ENCODE measurements around the gene GLRX.
"Not testable (repeated sequence)": the region's sequence is repeated elsewhere in the genome, so short reads cannot be mapped to it uniquely, and the experiment has no call there.

GLRX gene

GRCh38 chr5:95815155-95815729 is 7.3 kb downstream of the GLRX start:
- no peak for TF ChIP-seq CTCF (IDR thresholded peaks at IDR 0.05; ENCODE audit: low read depth, low read length)

GRCh38 chr5:95813035-95813434 is 9.5 kb downstream of the GLRX start:
- in situ Hi-C loops (cut with HindIII; ENCODE audit: low sequenced_read_pairs); DNase-seq (ENCODE audit: low read depth, low spot score): not testable (repeated sequence)

More at GRCh38 chr5:95815155-95815729, 7.3 kb downstream of the GLRX start:
- in situ Hi-C loops (cut with HindIII; ENCODE audit: low sequenced_read_pairs): no loop called here
- DNase-seq (ENCODE audit: low read depth, low spot score): no peak
- H3K4me3 ChIP-seq (ENCODE audit: low read depth, low read length): no peak overlapping the region

GRCh38 chr5:95812074-95812471 is 10.5 kb downstream of the GLRX start:
- TF ChIP-seq CTCF (IDR thresholded peaks at IDR 0.05; ENCODE audit: low read depth, low read length): no peak
- no peak for DNase-seq (ENCODE audit: low read depth, low spot score)
- in situ Hi-C loops (cut with HindIII; ENCODE audit: low sequenced_read_pairs): no loop called here
- H3K4me3 ChIP-seq (ENCODE audit: low read depth, low read length): no peak overlapping the region

More at GRCh38 chr5:95813035-95813434, 9.5 kb downstream of the GLRX start:
- not testable (repeated sequence) for H3K4me3 ChIP-seq (ENCODE audit: low read depth, low read length)

- H3K4me3 ChIP-seq (ENCODE audit: low read depth, low read length); DNase-seq (ENCODE audit: low read depth, low spot score); in situ Hi-C loops (cut with HindIII; ENCODE audit: low sequenced_read_pairs): not testable (repeated sequence)
Observed at GRCh38 chr5:95811461-95812073, 11.0 kb downstream of the GLRX start.

- DNase-seq (ENCODE audit: low read depth, low spot score); in situ Hi-C loops (cut with HindIII; ENCODE audit: low sequenced_read_pairs); H3K4me3 ChIP-seq (ENCODE audit: low read depth, low read length): not testable (repeated sequence)
Observed at GRCh38 chr5:95811126-95811423, 11.5 kb downstream of the GLRX start.

- in situ Hi-C loops (cut with HindIII; ENCODE audit: low sequenced_read_pairs): no loop called here
- no peak for DNase-seq (ENCODE audit: low read depth, low spot score)
- no peak for TF ChIP-seq CTCF (IDR thresholded peaks at IDR 0.05; ENCODE audit: low read depth, low read length)
- no peak overlapping the region for H3K4me3 ChIP-seq (ENCODE audit: low read depth, low read length)
Observed at GRCh38 chr5:95810305-95811125, 12.0 kb downstream of the GLRX start.

- in situ Hi-C loops (cut with HindIII; ENCODE audit: low sequenced_read_pairs): no loop called here
- DNase-seq (ENCODE audit: low read depth, low spot score): peak; percentile 37
- TF ChIP-seq CTCF (IDR thresholded peaks at IDR 0.05; ENCODE audit: low read depth, low read length): no peak
- no peak overlapping the region for H3K4me3 ChIP-seq (ENCODE audit: low read depth, low read length)
Observed at GRCh38 chr5:95809414-95809960, 13.0 kb downstream of the GLRX start.

Data from astrocyte of the spinal cord (primary cell).